SJSA1 (cell line): ENCODE data around the gene FAR2. TPM values are rescaled to one million over a fixed set of nuclear protein-coding genes. Genes with fewer than 3 reads are reported as not detected.
"Not testable (repeated sequence)": the region's sequence is repeated elsewhere in the genome, so short reads cannot be mapped to it uniquely, and the experiment has no call there.

Experiments
- DNase-seq, 2 experiments: peaks; one replicate each; pipeline ENCODE4 v3.0.0-alpha.2; 2015 to 2020; ENCODE audit warnings: low spot score in 2 of 2, low read depth in 1 of 2
- H3K27ac ChIP-seq: fragments of 250-450 bp; sonication (Bioruptor Pico); 2 replicates; pipeline ENCODE4 v1.5.1; 2020; ENCODE audit warnings: mild to moderate bottlenecking, moderate library complexity
- H3K27me3 ChIP-seq: fragments of 250-450 bp; sonication (Bioruptor Pico); replicated peaks from 2 replicates; pipeline ENCODE4 v1.5.1; 2020; ENCODE audit warnings: mild to moderate bottlenecking, moderate library complexity
- H3K36me3 ChIP-seq: fragments of 250-450 bp; sonication (Bioruptor Pico); 2 replicates; pipeline ENCODE4 v1.5.1; 2020; ENCODE audit warnings: mild to moderate bottlenecking
- H3K4me1 ChIP-seq: fragments of 250-450 bp; sonication (Bioruptor Pico); replicated peaks from 2 replicates; pipeline ENCODE4 v1.6.1; 2021; ENCODE audit warnings: mild to moderate bottlenecking
- H3K4me3 ChIP-seq: fragments of 250-450 bp; sonication (Bioruptor Pico); 2 replicates; pipeline ENCODE4 v1.5.1; 2020; ENCODE audit warnings: mild to moderate bottlenecking
- H3K9me3 ChIP-seq: fragments of 250-450 bp; sonication (Bioruptor Pico); replicated peaks from 2 replicates; pipeline ENCODE4 v1.5.1; 2020; ENCODE audit warnings: mild to moderate bottlenecking
- total RNA-seq: library from RNA; depleted of rRNA; stranded (reverse); fragments of >200 nt; shearing (Covaris generic); gene quantifications from 2 replicates; pipeline ENCODE4 v1.2.3, GENCODE V29; 2014

FAR2 gene
- total RNA-seq, 1 experiment from 2014 or later = 1.7 TPM

DNA sequence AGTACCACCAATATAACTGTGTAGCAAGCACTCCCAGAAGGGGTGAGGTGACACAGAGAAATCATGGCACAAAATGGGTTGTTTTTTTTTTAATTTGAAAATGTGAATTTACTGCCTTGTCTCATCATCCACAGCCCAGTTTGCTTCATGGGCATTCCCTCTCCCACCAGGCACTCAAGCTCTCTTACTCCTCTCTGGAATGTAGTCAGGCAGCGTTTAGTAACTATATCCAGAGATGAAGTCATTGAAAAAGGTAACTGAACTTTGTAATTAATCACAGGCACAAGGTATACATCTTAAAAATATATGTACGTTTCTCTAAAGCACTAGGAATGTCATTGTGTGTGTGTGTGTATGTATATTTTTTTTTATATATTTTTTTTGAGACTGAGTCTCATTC lies 91.4 kb downstream of the FAR2 start:
- Histone ChIP-seq H3K4me3 (no peak overlapping the region), H3K27ac (no peak overlapping the region), H3K36me3 (no peaks in the 10 kb centered on the region), H3K4me1 (no peaks in the 10 kb centered on the region), H3K9me3 (no peaks in the 10 kb centered on the region), H3K27me3 (no peaks in the 10 kb centered on the region)
- DNase-seq = no peak

DNA sequence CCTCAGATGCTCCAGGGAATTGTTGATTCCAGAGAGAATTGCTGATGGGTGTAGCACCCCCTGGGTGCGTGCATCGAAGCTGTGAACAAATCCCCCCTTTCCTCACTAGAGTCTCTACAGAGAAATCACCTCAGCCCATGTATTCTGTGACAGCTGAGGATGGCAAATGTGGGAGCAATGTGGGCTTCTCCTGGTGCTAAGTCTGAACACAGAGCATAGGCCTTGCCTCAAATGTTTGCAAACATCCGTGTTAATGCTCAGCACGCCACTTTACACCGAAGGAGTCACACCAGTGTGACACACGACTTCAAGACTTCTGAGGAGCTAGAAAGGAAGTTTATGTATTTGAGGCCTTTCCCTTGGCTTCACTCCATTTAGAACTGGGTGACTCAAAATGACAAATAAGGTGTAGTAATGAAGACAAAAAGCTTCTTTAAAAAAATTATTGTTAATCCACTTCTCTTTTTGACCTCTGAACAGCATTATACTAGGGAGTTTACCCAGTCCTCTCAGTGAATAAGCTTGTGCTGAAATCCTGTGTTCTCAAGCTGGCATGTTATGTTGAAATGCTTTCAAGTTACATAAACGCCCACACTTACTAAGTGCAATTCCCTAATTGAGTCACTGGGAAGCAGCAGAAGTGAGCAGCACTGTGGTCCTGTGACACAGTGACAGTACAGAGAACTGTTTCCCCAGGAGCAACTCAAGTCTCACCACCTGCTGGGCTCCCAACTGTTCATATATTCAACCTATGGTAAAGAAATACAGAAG lies 92.9 kb downstream of the FAR2 start:
- no peaks in the 10 kb centered on the region for H3K9me3 ChIP-seq
- H3K36me3 ChIP-seq = no peaks in the 10 kb centered on the region
- no peaks in the 10 kb centered on the region for H3K4me1 ChIP-seq
- peak in 1 of 2 experiments; percentile 6 for DNase-seq
- H3K27me3 ChIP-seq = no peaks in the 10 kb centered on the region
- H3K27ac ChIP-seq = no peak overlapping the region
- H3K4me3 ChIP-seq = no peak overlapping the region

DNA sequence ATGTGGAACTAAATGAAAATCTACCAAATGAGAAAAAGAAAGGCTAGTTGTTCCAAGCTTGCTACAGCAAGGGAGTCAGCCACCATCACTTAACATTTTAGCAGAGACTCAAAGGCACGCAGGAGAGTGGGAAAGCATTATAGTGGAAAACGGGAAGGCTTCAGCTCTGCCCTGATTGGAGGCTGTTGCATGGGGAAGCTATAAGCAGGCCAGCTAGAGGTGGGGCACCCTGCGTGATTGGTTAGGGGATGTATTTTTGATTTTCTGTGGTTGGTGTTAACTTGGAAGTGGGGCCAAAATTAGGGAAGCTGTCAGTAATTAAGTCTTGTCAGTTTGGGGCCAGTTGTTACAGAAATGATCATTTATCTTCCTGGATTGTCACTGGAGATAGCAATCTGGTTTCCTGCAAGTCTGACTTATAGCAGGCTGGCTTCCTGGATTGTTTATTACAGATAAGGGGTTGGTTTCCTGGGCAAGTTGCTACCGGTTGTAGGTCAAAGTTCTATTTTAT lies 93.9 kb downstream of the FAR2 start:
- no peak for DNase-seq
- H3K9me3 ChIP-seq = no peaks in the 10 kb centered on the region
- no peaks in the 10 kb centered on the region for H3K4me1 ChIP-seq
- H3K27me3 ChIP-seq = no peaks in the 10 kb centered on the region
- no peak overlapping the region for H3K27ac ChIP-seq
- no peaks in the 10 kb centered on the region for H3K36me3 ChIP-seq
- no peak overlapping the region for H3K4me3 ChIP-seq

DNA sequence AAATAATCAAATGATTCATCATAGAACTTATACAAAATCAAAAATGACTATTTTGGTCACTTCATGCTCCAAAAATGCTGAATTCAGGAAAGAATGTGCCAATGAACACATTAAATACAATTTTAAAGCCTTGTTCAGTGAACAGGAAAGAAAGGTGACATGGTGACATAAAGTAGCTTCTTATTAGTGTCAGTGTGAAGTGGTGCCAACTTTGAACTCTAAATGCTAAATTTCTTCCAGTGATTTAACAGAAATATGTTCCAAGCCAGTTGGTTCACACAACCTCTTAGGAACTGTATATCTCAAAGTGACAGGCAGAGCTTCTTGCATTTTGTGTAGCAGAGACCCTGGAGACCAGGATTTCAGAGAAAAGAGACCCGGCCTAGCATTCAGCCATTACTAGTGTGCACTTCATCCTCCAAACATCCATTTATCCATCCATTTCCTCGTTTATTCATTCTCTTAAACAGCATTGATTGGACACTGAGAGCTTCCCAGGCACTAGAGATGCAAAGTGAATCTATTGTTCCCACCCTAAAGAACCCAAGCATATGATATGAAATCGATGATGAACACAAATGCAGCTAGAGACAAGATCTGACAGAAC lies 95.2 kb downstream of the FAR2 start:
- Histone ChIP-seq H3K4me1 (no peaks in the 10 kb centered on the region), H3K36me3 (no peaks in the 10 kb centered on the region), H3K27me3 (no peaks in the 10 kb centered on the region), H3K9me3 (no peaks in the 10 kb centered on the region), H3K27ac (no peak overlapping the region), H3K4me3 (no peak overlapping the region)
- no peak for DNase-seq

DNA sequence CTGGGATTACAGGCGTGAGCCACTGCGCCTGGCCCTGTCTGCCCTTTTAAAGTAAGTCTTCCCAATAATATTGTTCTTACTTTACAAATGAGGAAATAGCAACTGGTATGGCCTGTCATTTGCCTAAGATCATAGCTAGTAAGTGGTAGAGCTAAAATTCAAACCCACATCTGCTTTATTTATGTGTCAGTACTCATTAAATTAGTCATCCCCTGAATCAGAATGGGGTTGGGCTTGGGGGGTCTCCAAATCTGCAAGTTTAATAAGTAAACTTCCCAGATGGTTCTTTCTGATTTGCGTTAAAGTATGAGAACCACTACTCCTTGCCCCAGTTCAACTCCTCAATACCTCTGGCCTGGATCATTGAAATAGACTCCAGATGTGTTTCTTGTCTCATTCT lies 96.2 kb downstream of the FAR2 start:
- H3K4me1 ChIP-seq = no peaks in the 10 kb centered on the region
- no peaks in the 10 kb centered on the region for H3K27me3 ChIP-seq
- H3K4me3 ChIP-seq = no peak overlapping the region
- H3K27ac ChIP-seq = no peak overlapping the region
- no peak for DNase-seq
- H3K9me3 ChIP-seq = no peaks in the 10 kb centered on the region
- no peaks in the 10 kb centered on the region for H3K36me3 ChIP-seq

DNA sequence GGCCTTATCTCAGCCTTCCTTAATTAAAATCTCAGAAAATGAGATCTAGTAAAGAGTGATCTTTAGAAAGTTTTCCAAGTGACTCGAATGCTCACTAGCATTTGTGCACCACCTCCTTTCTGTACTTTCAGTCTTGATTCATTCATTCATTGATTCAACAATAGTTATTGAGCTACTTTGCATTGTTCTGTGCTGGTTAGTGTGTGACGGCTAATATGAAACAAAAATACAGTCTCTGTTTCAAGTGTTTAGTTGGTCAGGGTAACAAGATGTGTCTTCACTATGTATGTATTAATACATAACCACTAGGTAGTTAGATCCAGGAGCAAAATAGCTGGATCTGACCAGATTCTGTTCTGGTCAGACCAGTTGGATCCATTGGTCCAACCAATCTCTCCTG lies 100.9 kb downstream of the FAR2 start:
- no peak overlapping the region for H3K27ac ChIP-seq
- H3K36me3 ChIP-seq = no peaks in the 10 kb centered on the region
- H3K4me3 ChIP-seq = no peak overlapping the region
- no peaks in the 10 kb centered on the region for H3K27me3 ChIP-seq
- no peak for DNase-seq
- no peaks in the 10 kb centered on the region for H3K9me3 ChIP-seq
- no peaks in the 10 kb centered on the region for H3K4me1 ChIP-seq

DNA sequence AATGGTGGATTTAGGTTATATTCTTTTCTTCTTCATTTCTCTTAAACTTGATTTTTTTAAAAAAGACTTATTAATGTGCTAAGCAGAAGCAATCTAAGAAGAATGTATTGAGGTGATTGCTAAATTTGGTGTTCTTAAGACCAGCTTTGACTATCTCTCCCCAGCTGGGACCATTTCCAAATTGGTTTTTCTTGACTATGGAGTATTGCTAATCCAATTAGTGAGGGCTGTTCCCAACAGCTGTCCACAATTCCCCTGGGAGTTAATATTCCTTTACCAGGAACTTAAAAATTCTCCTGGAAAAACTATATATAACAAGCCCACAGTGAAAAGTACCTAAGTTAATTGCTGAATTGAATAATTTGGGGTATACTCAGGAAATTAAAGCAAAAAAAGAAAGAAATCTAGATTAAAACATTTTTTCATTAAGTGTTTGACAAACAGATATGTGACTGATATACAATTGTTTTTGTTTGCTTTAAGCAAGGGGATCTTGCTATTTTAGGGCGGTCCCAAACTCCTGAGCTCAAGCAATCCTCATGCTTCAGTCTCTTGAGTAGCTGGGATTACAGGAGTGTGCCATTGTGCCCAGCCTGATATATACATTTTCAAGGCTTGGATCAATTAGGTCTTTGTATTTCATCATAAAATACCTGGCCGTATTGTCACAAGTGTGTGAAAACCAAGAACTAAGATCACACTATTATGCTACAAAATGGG lies 105.0 kb downstream of the FAR2 start:
- Histone ChIP-seq H3K4me1 (no peaks in the 10 kb centered on the region), H3K36me3 (no peaks in the 10 kb centered on the region), H3K4me3 (no peak overlapping the region), H3K27me3 (no peaks in the 10 kb centered on the region), H3K9me3 (no peaks in the 10 kb centered on the region), H3K27ac (no peak overlapping the region)
- DNase-seq = no peak

DNA sequence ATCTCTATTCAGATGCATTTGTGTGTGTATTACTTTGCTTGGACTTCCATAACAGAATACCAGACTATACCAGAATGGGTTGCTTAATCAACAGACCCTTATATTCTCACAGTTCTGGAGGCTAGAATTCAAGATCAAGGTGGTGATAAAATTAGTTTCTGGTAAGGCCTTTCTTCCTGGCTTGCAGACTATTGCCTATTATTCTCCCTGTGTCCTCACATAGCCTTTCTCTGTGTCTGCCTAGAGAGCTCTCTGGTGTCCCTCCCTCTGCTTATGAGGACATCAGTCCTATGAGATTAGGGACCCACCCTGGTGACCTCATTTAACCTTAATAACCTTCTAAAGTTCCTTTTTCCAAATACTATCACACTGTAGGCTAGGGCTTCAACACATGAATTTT lies 106.0 kb downstream of the FAR2 start:
- no peak overlapping the region for H3K4me3 ChIP-seq
- H3K27ac ChIP-seq = no peak overlapping the region
- no peaks in the 10 kb centered on the region for H3K27me3 ChIP-seq
- no peak for DNase-seq
- no peaks in the 10 kb centered on the region; the same call in 1 of the 2 replicates for H3K9me3 ChIP-seq
- H3K36me3 ChIP-seq = no peaks in the 10 kb centered on the region
- H3K4me1 ChIP-seq = no peaks in the 10 kb centered on the region

DNA sequence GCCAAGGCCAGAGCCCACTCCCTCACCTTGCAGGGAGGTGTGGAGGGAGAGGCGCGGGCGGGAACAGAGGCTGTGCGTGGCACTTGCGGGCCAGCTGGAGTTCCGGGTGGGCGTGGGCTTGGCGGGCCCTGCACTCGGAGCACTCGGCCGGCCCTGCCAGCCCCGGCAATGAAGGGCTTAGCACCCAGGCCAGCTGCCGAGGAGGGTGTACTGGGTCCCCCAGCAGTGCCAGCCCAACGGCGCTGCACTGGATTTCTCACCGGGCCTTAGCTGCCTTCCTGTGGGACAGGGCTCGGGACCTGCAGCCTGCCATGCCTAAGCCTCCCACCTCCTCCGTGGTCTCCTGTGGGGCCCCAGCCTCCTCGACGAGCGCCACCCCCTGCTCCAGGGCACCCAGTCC lies 107.5 kb downstream of the FAR2 start:
- Histone ChIP-seq H3K9me3 (no peaks in the 10 kb centered on the region; the same call in 1 of the 2 replicates), H3K27ac (no peak overlapping the region), H3K4me3 (no peak overlapping the region), H3K4me1 (no peaks in the 10 kb centered on the region), H3K36me3 (no peaks in the 10 kb centered on the region), H3K27me3 (no peaks in the 10 kb centered on the region)
- no peak for DNase-seq

DNA sequence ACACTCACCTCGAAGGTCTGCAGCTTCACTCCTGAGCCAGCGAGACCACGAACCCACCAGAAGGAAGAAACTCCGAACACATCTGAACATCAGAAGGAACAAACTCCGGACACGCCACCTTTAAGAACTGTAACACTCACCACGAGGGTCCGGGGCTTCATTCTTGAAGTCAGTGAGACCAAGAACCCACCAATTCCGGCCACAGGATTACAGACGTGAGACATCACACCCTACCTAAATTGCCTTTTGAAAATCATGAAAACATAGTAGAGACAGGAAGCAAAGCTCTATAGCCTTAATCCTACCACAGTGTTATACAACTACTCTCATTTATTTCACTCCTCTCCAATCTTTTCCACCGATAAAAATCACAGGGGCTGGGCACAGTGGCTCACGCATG lies 108.6 kb downstream of the FAR2 start:
- H3K4me1 ChIP-seq, H3K4me3 ChIP-seq, H3K27ac ChIP-seq, DNase-seq, H3K9me3 ChIP-seq, H3K27me3 ChIP-seq, H3K36me3 ChIP-seq: not testable (repeated sequence)

DNA sequence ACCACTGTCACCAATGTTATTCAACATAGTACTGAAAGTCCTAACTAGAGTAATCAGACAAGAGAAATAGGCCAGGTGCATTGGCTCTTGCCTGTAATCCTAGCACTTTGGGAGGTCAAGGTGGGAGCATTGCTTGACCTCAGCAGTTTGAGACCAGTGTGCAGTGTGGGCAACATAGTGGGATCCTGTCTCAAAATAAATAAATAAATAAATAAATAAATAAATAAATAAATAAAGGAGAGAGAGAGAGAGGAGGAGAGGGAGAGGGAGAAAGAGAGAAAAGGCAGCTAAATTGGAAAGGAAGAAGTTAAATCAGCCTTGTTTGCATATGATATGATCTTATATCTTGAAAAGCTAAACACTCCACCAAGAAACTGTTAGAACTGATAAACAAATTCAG lies 115.3 kb downstream of the FAR2 start:
- H3K9me3 ChIP-seq = no peaks in the 10 kb centered on the region; the same call in 1 of the 2 replicates
- no peak overlapping the region for H3K27ac ChIP-seq
- no peak overlapping the region for H3K4me3 ChIP-seq
- H3K27me3 ChIP-seq = no peaks in the 10 kb centered on the region
- no peaks in the 10 kb centered on the region for H3K36me3 ChIP-seq
- H3K4me1 ChIP-seq = no peaks in the 10 kb centered on the region
- no peak for DNase-seq

DNA sequence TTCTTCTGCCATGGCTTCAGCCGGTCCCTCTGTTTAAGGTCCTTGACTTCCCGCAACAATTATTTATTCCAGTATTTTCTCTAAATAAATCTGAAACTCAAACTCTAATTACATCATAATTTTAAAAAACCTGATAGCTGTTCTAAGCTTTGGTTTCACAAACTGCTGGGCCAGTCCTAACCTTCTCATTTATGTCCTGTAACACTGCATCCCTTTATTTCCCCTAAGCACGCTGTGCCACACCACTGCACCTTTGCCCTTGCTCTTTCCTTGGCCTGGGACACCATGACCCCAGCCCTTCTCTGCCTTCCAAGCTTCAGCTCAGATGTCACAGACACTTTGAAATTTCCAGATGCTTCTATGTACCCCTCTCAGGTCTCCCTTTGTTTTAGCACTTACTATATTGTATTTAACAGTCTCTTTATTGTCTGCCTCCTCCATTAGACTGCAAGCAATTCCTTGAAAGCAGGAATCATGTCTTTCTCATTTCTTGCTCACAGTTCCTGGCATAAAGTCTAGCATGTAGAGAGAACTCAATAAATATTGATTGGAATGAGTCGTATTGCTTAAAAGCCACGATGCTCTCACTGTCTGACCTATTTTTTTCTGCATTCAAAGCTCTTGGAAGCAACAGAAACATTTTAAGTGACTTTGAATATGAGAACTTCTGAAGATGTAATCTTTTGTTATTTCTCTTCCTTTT lies 120.8 kb downstream of the FAR2 start:
- Histone ChIP-seq H3K4me3 (no peak overlapping the region), H3K27ac (no peak overlapping the region), H3K36me3 (no peaks in the 10 kb centered on the region), H3K4me1 (no peaks in the 10 kb centered on the region), H3K9me3 (no peaks in the 10 kb centered on the region), H3K27me3 (no peaks in the 10 kb centered on the region)
- no peak for DNase-seq

DNA sequence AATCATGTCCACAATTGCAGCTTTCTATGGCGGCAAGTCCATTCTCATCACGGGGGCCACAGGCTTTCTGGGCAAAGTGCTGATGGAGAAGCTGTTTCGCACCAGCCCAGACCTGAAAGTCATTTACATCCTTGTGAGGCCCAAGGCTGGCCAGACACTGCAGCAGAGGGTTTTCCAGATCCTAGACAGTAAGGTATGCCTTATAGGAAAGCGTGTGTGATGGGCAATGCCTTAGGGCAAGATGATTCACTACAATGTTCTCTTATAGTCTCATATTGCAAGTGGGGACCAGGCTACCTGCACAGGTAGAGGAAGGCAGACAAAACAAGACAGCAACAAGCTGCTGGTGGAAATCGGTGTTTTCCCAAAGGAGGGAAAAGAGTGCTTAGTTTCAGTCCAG lies 121.4 kb downstream of the FAR2 start:
- Histone ChIP-seq H3K27ac (no peak overlapping the region), H3K9me3 (no peaks in the 10 kb centered on the region)

More for the DNA sequence above, 121.4 kb downstream of the FAR2 start:
- Histone ChIP-seq H3K36me3 (no peaks in the 10 kb centered on the region), H3K27me3 (no peaks in the 10 kb centered on the region), H3K4me1 (no peaks in the 10 kb centered on the region), H3K4me3 (no peak overlapping the region)
- DNase-seq = no peak
